A549 (cell line): Measurements from ENCODE around the gene ARID3A.

Experiments used
- NFE2L2 ChIP-seq: fragments of 150-350 bp; conservative IDR thresholded peaks from 2 replicates; pipeline ENCODE4 v1.6.1; 2014; ENCODE audit warnings: low read length
- ZC3H11A ChIP-seq: fragments of 450-650 bp; IDR thresholded peaks from 2 replicates; pipeline ENCODE4 v1.6.1; 2014; ENCODE audit warnings: antibody characterized with exemption, mild to moderate bottlenecking

DNA sequence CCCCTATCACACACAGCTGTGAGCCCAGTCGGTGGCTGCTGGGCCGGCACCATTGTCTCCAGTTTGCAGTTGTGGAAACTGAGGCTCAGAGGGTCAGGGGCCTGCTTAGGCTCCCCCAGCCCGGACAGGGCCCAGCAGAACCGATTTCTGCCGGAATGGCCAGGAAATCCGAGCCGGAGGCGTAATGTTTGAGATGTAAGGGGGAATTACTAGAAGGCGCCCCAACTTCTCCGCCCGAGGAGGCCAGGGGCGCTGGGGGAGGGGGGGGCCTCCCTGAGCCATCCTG lies 7.7 kb upstream of the ARID3A start:
- TF ChIP-seq NFE2L2 (no peak), ZC3H11A (no peak)
